Left ventricle myocardium inferior (tissue), 1 donor: ENCODE data around the gene ATL1. TPM values are rescaled to one million over a fixed set of nuclear protein-coding genes. Genes with fewer than 3 reads are reported as not detected.

ENCODE experiments used
- DNase-seq: peaks from one replicate; pipeline ENCODE4 v3.0.0-alpha.2; 2020
- H3K27ac ChIP-seq: fragments of 200-600 bp; replicated peaks from 2 replicates; pipeline ENCODE4 v1.8.0; 2021
- H3K27me3 ChIP-seq: fragments of 200-600 bp; 2 replicates; pipeline ENCODE4 v1.8.0; 2021; ENCODE audit warnings: low read depth
- H3K36me3 ChIP-seq: fragments of 200-600 bp; 2 replicates; pipeline ENCODE4 v1.8.0; 2021
- H3K4me1 ChIP-seq: fragments of 200-600 bp; 2 replicates; pipeline ENCODE4 v1.8.0; 2021
- H3K4me3 ChIP-seq: fragments of 200-600 bp; 2 replicates; pipeline ENCODE4 v1.8.0; 2021; ENCODE audit warnings: mild to moderate bottlenecking, moderate library complexity
- H3K9me3 ChIP-seq: fragments of 200-600 bp; replicated peaks from 2 replicates; pipeline ENCODE4 v1.8.0; 2021
- CTCF ChIP-seq: fragments of 200-600 bp; IDR thresholded peaks from 2 replicates; pipeline ENCODE4 v1.8.0; 2021; ENCODE audit warnings: antibody characterized with exemption, mild to moderate bottlenecking, borderline replicate concordance
- intact Hi-C: fragments of 100-400 bp; cut with micrococcal nuclease; formaldehyde crosslinking; loops from one replicate; pipeline ENCODE4 v1.11.0; 2022
- total RNA-seq: library from RNA; stranded (reverse); fragmentation: NEBNext Ultra II Directional; extraction: Animal tissue kit (Norgen Biotek cat#: 25700); gene quantifications from one replicate; pipeline ENCODE4 v1.2.1, GENCODE V29; 2021
- donor health status: DM: no; HTN: yes; CAD: no; lungs with severe emphysema.

Gene ATL1
- total RNA-seq, 1 donor from 2014 or later, result 1.6 TPM

- TF ChIP-seq CTCF, result no peak
- H3K36me3 ChIP-seq, result peaks cover 10% of the 10 kb centered on the region
- no peaks in the 10 kb centered on the region for H3K9me3 ChIP-seq
- H3K4me1 ChIP-seq, result peaks cover 68% of the 10 kb centered on the region
- no peaks in the 10 kb centered on the region for H3K27me3 ChIP-seq
- H3K4me3 ChIP-seq, result peak overlapping the region; percentile 93
- no peak for DNase-seq
- intact Hi-C loops, result no loop called here
- H3K27ac ChIP-seq, result peak overlapping the region; percentile 98
These were observed 107.1 kb downstream of the ATL1 start for GRCh38 chr14:50666772-50667683.

GRCh38 chr14:50667684-50667995 is 107.7 kb downstream of the ATL1 start:
- Histone ChIP-seq H3K4me1 (peaks cover 63% of the 10 kb centered on the region), H3K27ac (peak overlapping the region; percentile 98), H3K9me3 (no peaks in the 10 kb centered on the region), H3K36me3 (peaks cover 10% of the 10 kb centered on the region), H3K4me3 (peak overlapping the region; percentile 93), H3K27me3 (no peaks in the 10 kb centered on the region)
- TF ChIP-seq CTCF, result no peak
- intact Hi-C loops, result no loop called here
- DNase-seq, result no peak

GRCh38 chr14:50667996-50668825 is 108.3 kb downstream of the ATL1 start, which contains the start of gene SAV1:
Gene SAV1, minus strand, starts transcription at chr14:50668306. Its CDS starts 339 bp downstream, at chr14:50667967.
- Histone ChIP-seq H3K9me3 (no peaks in the 10 kb centered on the region), H3K36me3 (peaks cover 10% of the 10 kb centered on the region), H3K4me3 (peak within 1 kb of the TSS; percentile 93), H3K4me1 (peaks cover 61% of the 10 kb centered on the region), H3K27me3 (no peaks in the 10 kb centered on the region), H3K27ac (peak within 1 kb of the TSS; percentile 98)
- no peak for TF ChIP-seq CTCF
- intact Hi-C loops, result no loop called here
- peak; percentile 88 for DNase-seq

- H3K4me1 ChIP-seq, result peaks cover 61% of the 10 kb centered on the region
- intact Hi-C loops, result no loop called here
- H3K27ac ChIP-seq, result peak overlapping the region; percentile 98
- TF ChIP-seq CTCF, result no peak
- H3K9me3 ChIP-seq, result no peaks in the 10 kb centered on the region
- DNase-seq, result no peak
- H3K4me3 ChIP-seq, result peak overlapping the region; percentile 93
- H3K36me3 ChIP-seq, result peaks cover 10% of the 10 kb centered on the region
- H3K27me3 ChIP-seq, result no peaks in the 10 kb centered on the region
These were observed 108.8 kb downstream of the ATL1 start for GRCh38 chr14:50668826-50669143.

GRCh38 chr14:50669441-50669986 is 109.6 kb downstream of the ATL1 start:
- Histone ChIP-seq H3K36me3 (peaks cover 4% of the 10 kb centered on the region), H3K4me1 (peaks cover 54% of the 10 kb centered on the region), H3K27me3 (no peaks in the 10 kb centered on the region), H3K4me3 (no peak overlapping the region), H3K9me3 (no peaks in the 10 kb centered on the region), H3K27ac (peak overlapping the region; percentile 98)
- no peak for DNase-seq
- TF ChIP-seq CTCF, result no peak
- intact Hi-C loops, result no loop called here
